PFSK-1 (cell line): Measurements from ENCODE around the gene CARD9.

Source experiments
- FOXP2 ChIP-seq: optimal IDR thresholded peaks from 2 replicates; pipeline ENCODE3; 2011; ENCODE audit warnings: borderline replicate concordance, control low read depth, inconsistent platforms; ENCODE audit not compliant: insufficient read depth; ENCODE audit errors: extremely low read length, extremely low read depth
- POLR2AphosphoS5 ChIP-seq: IDR thresholded peaks from 2 replicates; pipeline ENCODE4 v1.6.1; 2012; ENCODE audit warnings: low read depth, mild to moderate bottlenecking, control low read depth, low read length, moderate library complexity
- SIN3A ChIP-seq: IDR thresholded peaks from 2 replicates; pipeline ENCODE4 v1.6.1; 2012; ENCODE audit warnings: mild to moderate bottlenecking, low read length, moderate library complexity, borderline replicate concordance; ENCODE audit not compliant: insufficient read depth
- TAF1 ChIP-seq: IDR thresholded peaks from 2 replicates; pipeline ENCODE4 v1.6.1; 2012; ENCODE audit warnings: low read length, control low read depth, borderline replicate concordance; ENCODE audit not compliant: insufficient read depth
- TF ChIP-seq, protein P1 (sequence below), 2 experiments: IDR thresholded peaks; 2 replicates each; pipeline versions ENCODE4 v1.6.1 to v1.8.0; 2011 to 2012; ENCODE audit warnings: low read depth in 2 of 2, low read length in 2 of 2, control low read depth in 1 of 2, inconsistent platforms in 1 of 2, mild to moderate bottlenecking in 1 of 2, moderate library complexity in 1 of 2; ENCODE audit not compliant: insufficient read depth in 1 of 2

The CARD9 gene

GRCh38 chr9:136357202-136357725 lies 16.2 kb downstream of the CARD9 start:
- TF ChIP-seq FOXP2: no peak
- TF ChIP-seq, protein P1, sequence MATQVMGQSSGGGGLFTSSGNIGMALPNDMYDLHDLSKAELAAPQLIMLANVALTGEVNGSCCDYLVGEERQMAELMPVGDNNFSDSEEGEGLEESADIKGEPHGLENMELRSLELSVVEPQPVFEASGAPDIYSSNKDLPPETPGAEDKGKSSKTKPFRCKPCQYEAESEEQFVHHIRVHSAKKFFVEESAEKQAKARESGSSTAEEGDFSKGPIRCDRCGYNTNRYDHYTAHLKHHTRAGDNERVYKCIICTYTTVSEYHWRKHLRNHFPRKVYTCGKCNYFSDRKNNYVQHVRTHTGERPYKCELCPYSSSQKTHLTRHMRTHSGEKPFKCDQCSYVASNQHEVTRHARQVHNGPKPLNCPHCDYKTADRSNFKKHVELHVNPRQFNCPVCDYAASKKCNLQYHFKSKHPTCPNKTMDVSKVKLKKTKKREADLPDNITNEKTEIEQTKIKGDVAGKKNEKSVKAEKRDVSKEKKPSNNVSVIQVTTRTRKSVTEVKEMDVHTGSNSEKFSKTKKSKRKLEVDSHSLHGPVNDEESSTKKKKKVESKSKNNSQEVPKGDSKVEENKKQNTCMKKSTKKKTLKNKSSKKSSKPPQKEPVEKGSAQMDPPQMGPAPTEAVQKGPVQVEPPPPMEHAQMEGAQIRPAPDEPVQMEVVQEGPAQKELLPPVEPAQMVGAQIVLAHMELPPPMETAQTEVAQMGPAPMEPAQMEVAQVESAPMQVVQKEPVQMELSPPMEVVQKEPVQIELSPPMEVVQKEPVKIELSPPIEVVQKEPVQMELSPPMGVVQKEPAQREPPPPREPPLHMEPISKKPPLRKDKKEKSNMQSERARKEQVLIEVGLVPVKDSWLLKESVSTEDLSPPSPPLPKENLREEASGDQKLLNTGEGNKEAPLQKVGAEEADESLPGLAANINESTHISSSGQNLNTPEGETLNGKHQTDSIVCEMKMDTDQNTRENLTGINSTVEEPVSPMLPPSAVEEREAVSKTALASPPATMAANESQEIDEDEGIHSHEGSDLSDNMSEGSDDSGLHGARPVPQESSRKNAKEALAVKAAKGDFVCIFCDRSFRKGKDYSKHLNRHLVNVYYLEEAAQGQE (IDR thresholded peaks at IDR 0.05; ENCODE audit: insufficient read depth in 1 of 2, low read depth in 2 of 2, low read length in 2 of 2): no peak
- no peak for TF ChIP-seq POLR2AphosphoS5
- TF ChIP-seq TAF1: no peak
- TF ChIP-seq SIN3A: no peak

- TF ChIP-seq, protein P1 (IDR thresholded peaks at IDR 0.05; ENCODE audit: insufficient read depth in 1 of 2, low read depth in 2 of 2, low read length in 2 of 2): no peak
- no peak for TF ChIP-seq TAF1
Observed at GRCh38 chr9:136355616-136356557, 17.6 kb downstream of the CARD9 start.

- TF ChIP-seq FOXP2 (no peak), SIN3A (no peak), TAF1 (no peak), POLR2AphosphoS5 (no peak)
- TF ChIP-seq, protein P1 (IDR thresholded peaks at IDR 0.05; ENCODE audit: insufficient read depth in 1 of 2, low read depth in 2 of 2, low read length in 2 of 2): no peak
Observed at GRCh38 chr9:136354592-136355085, 18.8 kb downstream of the CARD9 start.

GRCh38 chr9:136353757-136354488 lies 19.5 kb downstream of the CARD9 start:
- TF ChIP-seq POLR2AphosphoS5: no peak
- TF ChIP-seq TAF1: no peak
- no peak for TF ChIP-seq SIN3A

DNA sequence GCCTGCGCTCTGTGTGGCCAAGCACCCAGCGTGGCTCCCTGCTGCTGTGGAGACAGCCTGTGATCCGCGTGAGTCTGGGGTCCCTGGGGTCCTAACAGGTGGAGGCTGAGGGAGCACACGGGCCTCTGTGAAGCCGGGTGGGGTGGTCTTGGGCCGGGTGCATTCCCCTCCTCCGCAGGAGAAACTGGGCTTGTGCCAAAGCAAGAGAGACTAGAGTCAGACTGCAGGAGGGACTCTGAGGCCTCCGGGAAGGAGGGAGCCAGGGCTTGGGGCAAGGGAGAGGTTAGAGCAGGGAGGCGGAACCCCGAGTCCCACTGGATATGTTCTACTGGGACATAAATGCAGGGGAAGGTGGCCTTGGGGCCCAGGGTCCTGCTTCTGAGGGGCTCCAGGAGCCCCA lies 20.4 kb downstream of the CARD9 start:
- TF ChIP-seq, protein P1 (IDR thresholded peaks at IDR 0.05; ENCODE audit: insufficient read depth in 1 of 2, low read depth in 2 of 2, low read length in 2 of 2): no peak
- TF ChIP-seq SIN3A (no peak), POLR2AphosphoS5 (no peak)
